ENCODE measurements around the gene ABLIM3.

GRCh38 chr5:149121145-149121544, 20.1 kb upstream of the ABLIM3 start:
- no peak for TF ChIP-seq CTCF (IDR thresholded peaks at IDR 0.05)
- no peak for TF ChIP-seq POLR2A (IDR thresholded peaks at IDR 0.05)
